ENCODE data around the gene MGAT4A.

DNA sequence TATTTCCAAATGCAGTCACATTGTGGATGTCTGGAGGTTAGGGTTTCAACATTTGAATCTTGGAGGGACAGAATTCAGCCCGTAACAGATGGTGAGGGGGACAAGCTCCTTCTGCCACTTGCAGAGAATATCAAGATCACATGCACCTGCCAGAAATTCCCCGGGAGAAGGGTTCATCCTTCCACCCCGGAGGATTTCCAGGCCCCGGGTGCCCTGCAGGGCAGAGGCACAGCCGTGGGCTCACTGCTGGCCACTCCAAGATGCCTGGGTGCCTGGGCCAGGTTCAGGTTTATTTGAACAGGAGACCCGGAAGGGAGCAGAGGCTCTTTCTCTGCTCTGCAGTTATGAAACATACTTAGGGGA, 38.2 kb upstream of the MGAT4A start:
- TF ChIP-seq POLR2A (IDR thresholded peaks at IDR 0.05): no peak
- TF ChIP-seq, protein P1, sequence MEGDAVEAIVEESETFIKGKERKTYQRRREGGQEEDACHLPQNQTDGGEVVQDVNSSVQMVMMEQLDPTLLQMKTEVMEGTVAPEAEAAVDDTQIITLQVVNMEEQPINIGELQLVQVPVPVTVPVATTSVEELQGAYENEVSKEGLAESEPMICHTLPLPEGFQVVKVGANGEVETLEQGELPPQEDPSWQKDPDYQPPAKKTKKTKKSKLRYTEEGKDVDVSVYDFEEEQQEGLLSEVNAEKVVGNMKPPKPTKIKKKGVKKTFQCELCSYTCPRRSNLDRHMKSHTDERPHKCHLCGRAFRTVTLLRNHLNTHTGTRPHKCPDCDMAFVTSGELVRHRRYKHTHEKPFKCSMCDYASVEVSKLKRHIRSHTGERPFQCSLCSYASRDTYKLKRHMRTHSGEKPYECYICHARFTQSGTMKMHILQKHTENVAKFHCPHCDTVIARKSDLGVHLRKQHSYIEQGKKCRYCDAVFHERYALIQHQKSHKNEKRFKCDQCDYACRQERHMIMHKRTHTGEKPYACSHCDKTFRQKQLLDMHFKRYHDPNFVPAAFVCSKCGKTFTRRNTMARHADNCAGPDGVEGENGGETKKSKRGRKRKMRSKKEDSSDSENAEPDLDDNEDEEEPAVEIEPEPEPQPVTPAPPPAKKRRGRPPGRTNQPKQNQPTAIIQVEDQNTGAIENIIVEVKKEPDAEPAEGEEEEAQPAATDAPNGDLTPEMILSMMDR (IDR thresholded peaks at IDR 0.05): no peak

Data from testis (tissue), 2 donors.